IgD-negative memory B cell (primary cell): ENCODE data around the gene THRB. TPM values are rescaled to one million over a fixed set of nuclear protein-coding genes. Genes with fewer than 3 reads are reported as not detected.

Experiments used
- H3K27ac Mint-ChIP-seq, 3 donors: one replicate each; pipeline ENCODE4 v1.8.0; 2020 to 2022; ENCODE audit warnings: mild to moderate bottlenecking in 3 of 3, mixed read lengths in 3 of 3, moderate library complexity in 1 of 3
- H3K27me3 Mint-ChIP-seq: one replicate; pipeline ENCODE4 v1.8.0; 2021; ENCODE audit warnings: mixed read lengths
- H3K36me3 Mint-ChIP-seq: one replicate; pipeline ENCODE4 v1.8.0; 2020; ENCODE audit warnings: mild to moderate bottlenecking, mixed read lengths
- H3K4me1 Mint-ChIP-seq, 3 donors: one replicate each; pipeline ENCODE4 v1.8.0; 2020 to 2022; ENCODE audit warnings: mixed read lengths in 3 of 3, mild to moderate bottlenecking in 1 of 3
- H3K4me3 Mint-ChIP-seq, 4 donors: one replicate each; pipeline ENCODE4 v1.8.0; 2020 to 2022; ENCODE audit warnings: mild to moderate bottlenecking in 4 of 4, mixed read lengths in 4 of 4, moderate library complexity in 3 of 4
- H3K9me3 Mint-ChIP-seq, 3 donors: one replicate each; pipeline ENCODE4 v1.8.0; 2020 to 2021; ENCODE audit warnings: mixed read lengths in 3 of 3, mild to moderate bottlenecking in 1 of 3
- polyA plus RNA-seq: library from polyadenylated mRNA; unstranded; fragments of 300-500 nt; fragmentation: Illumina TruSeq; gene quantifications from one replicate; pipeline ENCODE4 v1.2.3, GENCODE V29; 2021

The THRB gene
- polyA plus RNA-seq, 1 donor from 2014 or later: 0.38 TPM

DNA sequence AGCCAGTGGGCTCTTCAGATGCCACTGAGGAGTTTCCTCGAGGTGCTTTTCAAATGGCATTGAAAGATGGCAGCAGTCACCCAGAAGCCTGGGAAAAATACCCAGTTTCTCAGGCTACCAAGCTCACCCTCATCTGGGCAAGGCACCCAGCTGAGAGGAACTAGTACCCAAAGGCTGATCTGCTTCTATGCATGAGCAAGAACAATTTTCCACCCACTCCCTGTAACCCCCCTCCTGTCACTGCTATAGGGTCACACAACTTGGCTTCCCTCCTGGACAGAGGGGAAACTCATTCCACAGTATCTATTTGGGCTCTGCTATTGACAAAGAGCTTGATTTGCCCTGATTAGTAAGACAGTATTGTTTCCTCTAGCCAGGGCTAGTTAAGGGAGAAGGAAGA, 31.9 kb downstream of the THRB start:
- Mint-ChIP-seq H3K4me3 (no peak overlapping the region), H3K36me3 (no peaks in the 10 kb centered on the region), H3K4me1 (no peaks in the 10 kb centered on the region), H3K27me3 (peaks cover 1% of the 10 kb centered on the region), H3K27ac (no peak overlapping the region), H3K9me3 (peaks cover 0 to 5% (median 2%) of the 10 kb centered on the region in 3 donors)

DNA sequence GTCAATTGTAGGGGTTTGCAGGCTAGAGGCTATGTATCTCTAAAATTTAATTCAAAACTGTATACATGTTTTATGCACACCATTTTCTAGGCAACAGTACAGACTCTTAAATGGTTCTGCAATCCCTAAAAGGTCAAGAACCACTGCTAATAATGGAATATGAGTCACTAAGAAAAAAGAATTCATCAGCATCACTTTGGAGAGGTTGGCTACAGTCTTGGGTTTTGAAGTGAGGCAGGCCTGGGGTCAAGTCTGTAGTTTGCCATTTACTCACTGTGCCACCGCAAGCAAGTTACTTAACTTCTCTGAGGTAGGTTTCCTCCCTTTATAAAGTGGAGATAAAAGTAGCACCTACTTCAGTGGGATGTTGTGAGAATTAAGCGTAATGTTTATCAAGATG, 33.7 kb downstream of the THRB start:
- Mint-ChIP-seq H3K36me3 (no peaks in the 10 kb centered on the region), H3K4me1 (no peaks in the 10 kb centered on the region), H3K27me3 (peaks cover 1% of the 10 kb centered on the region), H3K9me3 (peaks cover 0 to 5% (median 2%) of the 10 kb centered on the region in 3 donors), H3K27ac (no peak overlapping the region), H3K4me3 (no peak overlapping the region)

GRCh38 chr3:24457719-24458118, 36.9 kb downstream of the THRB start:
- H3K27ac Mint-ChIP-seq: no peak overlapping the region

GRCh38 chr3:24454856-24455255, 39.8 kb downstream of the THRB start:
- no peaks in the 10 kb centered on the region for H3K4me1 Mint-ChIP-seq
- H3K27ac Mint-ChIP-seq: no peak overlapping the region
- H3K9me3 Mint-ChIP-seq: peaks cover 0 to 3% (median 2%) of the 10 kb centered on the region in 3 donors
- no peaks in the 10 kb centered on the region for H3K36me3 Mint-ChIP-seq
- H3K4me3 Mint-ChIP-seq: no peak overlapping the region
- H3K27me3 Mint-ChIP-seq: peaks cover 1% of the 10 kb centered on the region

More at GRCh38 chr3:24457719-24458118, 36.9 kb downstream of the THRB start:
- peaks cover 1% of the 10 kb centered on the region for H3K27me3 Mint-ChIP-seq
- no peak overlapping the region for H3K4me3 Mint-ChIP-seq
- H3K36me3 Mint-ChIP-seq: no peaks in the 10 kb centered on the region
- peaks cover 0 to 3% (median 2%) of the 10 kb centered on the region in 3 donors for H3K9me3 Mint-ChIP-seq
- no peaks in the 10 kb centered on the region for H3K4me1 Mint-ChIP-seq

DNA sequence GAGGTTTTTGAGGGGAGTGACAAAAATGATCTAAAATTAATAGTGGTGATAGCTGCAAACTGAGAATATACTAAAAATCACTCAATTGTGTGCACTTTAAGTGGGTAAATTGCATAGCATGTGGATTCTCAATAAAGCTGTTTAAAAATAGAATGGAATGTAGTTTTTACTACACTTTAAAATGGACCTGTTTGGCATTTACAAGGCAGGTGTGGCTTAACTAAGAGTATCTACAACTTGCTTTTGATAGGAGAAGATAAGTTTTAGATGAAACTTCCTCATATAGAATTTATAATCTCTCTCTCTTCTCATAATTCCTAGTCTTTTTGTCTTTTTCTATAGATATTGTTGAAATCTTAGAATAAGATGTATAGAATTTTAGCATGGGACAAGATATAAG, 40.3 kb downstream of the THRB start:
- Mint-ChIP-seq H3K9me3 (peaks cover 0 to 2% (median 1%) of the 10 kb centered on the region in 3 donors), H3K4me1 (no peaks in the 10 kb centered on the region), H3K27me3 (peaks cover 1% of the 10 kb centered on the region), H3K4me3 (no peak overlapping the region), H3K36me3 (no peaks in the 10 kb centered on the region), H3K27ac (no peak overlapping the region)

DNA sequence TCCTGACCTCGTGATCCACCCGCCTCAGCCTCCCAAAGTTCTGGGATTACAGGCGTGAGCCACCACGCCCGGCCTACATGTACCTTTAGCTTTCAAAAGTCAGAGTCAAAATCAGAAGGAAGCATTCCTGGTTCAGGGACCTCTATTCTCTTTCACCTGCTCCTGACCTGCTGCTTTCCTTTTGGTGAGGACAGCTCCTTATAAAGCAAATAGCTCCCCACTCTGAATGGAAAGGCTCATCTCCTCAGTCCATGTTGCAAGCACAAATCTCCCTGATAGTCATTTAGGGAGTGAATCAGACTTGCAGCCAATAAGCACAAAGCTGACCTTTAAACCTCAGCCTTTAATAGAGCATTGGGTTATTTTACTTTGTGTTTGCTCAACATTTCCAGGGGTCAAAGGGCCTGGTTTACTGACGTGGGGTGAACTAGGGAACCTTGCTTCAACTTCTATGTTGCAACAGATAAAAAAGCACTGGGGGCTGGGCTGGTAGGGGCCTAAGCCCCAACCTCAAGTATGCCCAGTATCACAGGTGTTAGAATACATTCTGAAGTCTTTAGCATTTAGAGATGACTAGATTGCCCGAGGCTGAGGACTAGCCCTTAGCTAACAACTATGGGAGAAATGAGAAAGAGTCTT, 43.1 kb downstream of the THRB start:
- Mint-ChIP-seq H3K36me3 (no peaks in the 10 kb centered on the region), H3K27me3 (no peaks in the 10 kb centered on the region), H3K4me1 (no peaks in the 10 kb centered on the region), H3K27ac (no peak overlapping the region), H3K9me3 (no peaks in the 10 kb centered on the region), H3K4me3 (no peak overlapping the region)

DNA sequence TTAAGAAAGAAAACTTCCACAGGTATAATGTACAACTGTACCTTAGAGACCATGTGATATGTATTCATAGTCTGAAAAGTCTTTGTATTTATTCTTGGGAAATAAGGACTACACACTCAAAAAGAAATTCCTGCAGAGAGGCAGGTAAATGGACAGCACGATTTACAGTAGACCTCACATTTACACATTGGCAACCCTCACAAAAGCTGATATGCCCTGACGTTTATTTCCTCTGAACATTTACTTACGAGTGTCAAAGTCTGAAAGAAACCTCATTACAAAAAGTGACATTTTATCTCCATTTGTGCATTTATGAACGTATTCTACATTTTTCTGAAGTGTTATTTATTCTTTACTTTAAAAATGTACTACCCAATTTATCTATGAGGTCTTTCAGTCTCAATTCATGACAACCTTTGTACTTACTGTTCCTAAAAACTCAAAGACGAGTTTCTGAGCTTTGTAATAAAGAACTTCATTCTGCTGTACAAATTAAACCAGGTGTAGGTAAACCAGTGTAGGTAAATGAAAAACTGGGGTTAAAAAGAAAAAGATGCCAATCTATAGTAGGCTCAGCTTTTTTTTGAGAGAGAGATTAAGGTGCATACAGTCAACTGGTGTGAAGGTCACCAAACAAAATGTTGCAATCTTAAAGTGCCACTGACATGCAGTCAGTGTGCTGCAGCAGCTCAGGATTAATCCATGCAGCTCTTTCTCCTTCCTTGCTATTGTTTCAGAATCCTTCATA, 44.3 kb downstream of the THRB start:
- no peak overlapping the region for H3K4me3 Mint-ChIP-seq
- no peaks in the 10 kb centered on the region for H3K36me3 Mint-ChIP-seq
- H3K27me3 Mint-ChIP-seq: no peaks in the 10 kb centered on the region
- H3K27ac Mint-ChIP-seq: no peak overlapping the region
- no peaks in the 10 kb centered on the region for H3K9me3 Mint-ChIP-seq
- no peaks in the 10 kb centered on the region for H3K4me1 Mint-ChIP-seq

DNA sequence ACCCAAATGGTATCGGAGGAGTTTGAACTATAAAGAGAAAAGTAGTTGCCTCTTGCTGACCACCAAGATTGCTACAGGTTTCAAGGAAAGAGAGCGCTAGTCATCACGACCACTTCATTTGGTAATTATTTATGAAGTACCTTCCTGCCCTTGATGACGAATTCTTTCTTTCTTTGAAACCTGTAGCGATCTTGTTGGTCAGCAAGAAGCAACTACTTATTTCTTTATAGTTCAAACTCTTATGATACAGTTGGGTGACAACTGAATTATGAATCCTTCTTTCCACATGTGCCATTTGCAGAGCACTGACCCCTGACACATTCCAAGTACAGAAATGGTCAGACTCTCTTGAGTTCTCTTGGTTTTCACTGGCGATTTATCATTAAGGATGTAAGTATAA, 46.8 kb downstream of the THRB start:
- H3K27ac Mint-ChIP-seq: no peak overlapping the region
- no peaks in the 10 kb centered on the region for H3K4me1 Mint-ChIP-seq
- H3K9me3 Mint-ChIP-seq: no peaks in the 10 kb centered on the region
- H3K36me3 Mint-ChIP-seq: no peaks in the 10 kb centered on the region
- H3K27me3 Mint-ChIP-seq: no peaks in the 10 kb centered on the region
- H3K4me3 Mint-ChIP-seq: no peak overlapping the region

DNA sequence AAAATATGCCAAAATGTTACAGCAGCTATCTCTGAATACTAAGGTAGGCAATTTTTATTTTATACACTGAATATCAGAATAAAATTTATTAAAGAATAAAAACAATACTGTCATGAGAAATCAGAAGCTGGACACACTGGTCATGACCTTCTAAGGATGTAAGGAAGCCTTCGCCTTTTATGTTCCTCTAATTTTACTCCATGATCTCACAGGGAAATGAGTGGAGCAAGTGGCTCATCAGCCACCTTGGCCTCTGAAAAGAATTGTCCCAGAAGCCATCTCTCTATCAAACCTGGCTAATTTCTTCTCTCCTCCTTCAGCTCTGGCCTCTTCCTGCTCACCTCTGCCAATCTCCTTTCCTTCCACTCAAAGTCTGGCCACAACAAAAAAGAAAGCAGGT, 48.6 kb downstream of the THRB start:
- no peak overlapping the region for H3K4me3 Mint-ChIP-seq
- H3K27ac Mint-ChIP-seq: no peak overlapping the region
- no peaks in the 10 kb centered on the region for H3K27me3 Mint-ChIP-seq
- no peaks in the 10 kb centered on the region for H3K36me3 Mint-ChIP-seq
- no peaks in the 10 kb centered on the region for H3K9me3 Mint-ChIP-seq
- no peaks in the 10 kb centered on the region for H3K4me1 Mint-ChIP-seq

DNA sequence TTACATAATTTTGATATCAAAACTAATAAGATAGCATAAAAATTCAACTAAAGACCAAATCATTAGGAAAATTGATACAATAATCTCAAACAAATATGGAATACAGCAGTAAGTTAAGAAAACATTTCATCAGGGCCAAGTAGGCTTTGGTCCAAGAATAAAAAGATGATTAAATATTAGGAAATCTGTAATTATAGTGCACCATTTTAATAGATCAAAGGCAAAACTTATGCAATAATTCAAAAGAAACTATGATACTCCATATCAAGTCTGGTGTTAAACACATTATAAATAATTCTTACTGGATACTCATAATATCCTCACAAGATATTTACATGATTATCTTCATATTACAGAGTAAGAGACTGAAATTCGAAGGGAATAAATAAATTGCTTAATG, 51.2 kb downstream of the THRB start:
- Mint-ChIP-seq H3K4me1 (no peaks in the 10 kb centered on the region), H3K27me3 (no peaks in the 10 kb centered on the region), H3K4me3 (no peak overlapping the region), H3K27ac (no peak overlapping the region), H3K9me3 (no peaks in the 10 kb centered on the region), H3K36me3 (no peaks in the 10 kb centered on the region)

DNA sequence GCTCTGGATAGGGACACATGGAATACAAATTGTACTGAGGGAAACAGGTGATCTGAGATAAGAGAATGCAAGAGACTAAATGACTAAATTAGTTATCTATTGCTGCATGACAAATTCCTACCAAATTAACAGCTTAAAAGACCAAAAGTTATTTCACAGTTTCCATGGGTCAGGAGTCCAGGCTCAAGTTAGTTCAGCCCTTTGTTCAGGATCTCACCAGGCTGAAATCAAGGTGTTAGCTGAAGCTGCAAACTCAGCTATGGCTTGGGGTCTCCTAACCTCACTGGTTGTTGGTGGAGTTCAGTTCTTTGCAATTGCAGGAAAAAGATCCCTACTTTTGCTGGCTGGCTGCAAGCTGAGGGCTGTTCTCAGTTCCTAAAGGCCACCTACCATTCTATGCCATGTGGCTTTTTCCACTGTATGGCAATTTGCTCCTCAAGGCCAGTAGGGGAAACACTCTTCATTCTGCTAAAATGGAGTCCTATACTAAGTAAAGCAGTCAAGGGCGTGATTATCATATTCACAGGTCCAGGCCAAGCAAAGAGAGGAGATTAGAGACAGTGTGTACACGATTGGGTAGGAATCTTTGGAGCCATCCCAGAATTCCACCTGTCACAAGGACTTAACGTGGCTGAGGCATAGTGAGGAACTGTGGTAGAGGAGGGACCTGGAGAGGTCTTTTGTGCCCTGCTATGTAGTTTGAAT, 53.7 kb downstream of the THRB start:
- H3K27me3 Mint-ChIP-seq: no peaks in the 10 kb centered on the region
- no peak overlapping the region for H3K27ac Mint-ChIP-seq
- no peak overlapping the region for H3K4me3 Mint-ChIP-seq

DNA sequence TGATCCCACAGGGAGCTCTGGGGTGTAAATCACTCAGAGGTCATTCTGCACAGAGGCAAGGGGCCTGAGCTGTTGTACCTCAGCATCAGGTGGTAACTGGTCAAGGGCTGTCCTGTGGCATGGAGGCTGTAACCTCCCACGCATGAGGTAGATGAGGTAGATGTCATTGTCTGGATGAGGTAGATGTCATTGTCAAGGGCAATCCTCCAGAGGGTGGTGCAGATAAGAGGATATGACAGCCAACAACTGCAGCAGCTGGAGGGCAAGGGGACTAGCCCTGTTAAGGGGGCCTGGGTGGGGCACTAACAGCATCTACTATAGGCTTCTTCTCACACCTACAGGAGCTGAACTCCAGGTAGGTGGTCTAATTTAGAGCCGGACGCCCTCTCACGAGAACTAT, 55.6 kb downstream of the THRB start:
- Mint-ChIP-seq H3K27ac (no peak overlapping the region), H3K4me1 (peaks cover 0 to 1% (median 0%) of the 10 kb centered on the region in 3 donors), H3K27me3 (no peaks in the 10 kb centered on the region), H3K9me3 (no peaks in the 10 kb centered on the region), H3K36me3 (peaks cover 2% of the 10 kb centered on the region), H3K4me3 (no peak overlapping the region)

More for the DNA sequence above, 53.7 kb downstream of the THRB start:
- Mint-ChIP-seq H3K36me3 (no peaks in the 10 kb centered on the region), H3K9me3 (no peaks in the 10 kb centered on the region), H3K4me1 (no peaks in the 10 kb centered on the region)

- H3K4me3 Mint-ChIP-seq: no peak overlapping the region
- H3K27me3 Mint-ChIP-seq: peaks cover 2% of the 10 kb centered on the region
- no peak overlapping the region for H3K27ac Mint-ChIP-seq
- H3K9me3 Mint-ChIP-seq: no peaks in the 10 kb centered on the region
- H3K4me1 Mint-ChIP-seq: peaks cover 0 to 1% (median 0%) of the 10 kb centered on the region in 3 donors
- peaks cover 2% of the 10 kb centered on the region for H3K36me3 Mint-ChIP-seq
These were observed 57.3 kb downstream of the THRB start for GRCh38 chr3:24437326-24437725.

- H3K4me3 Mint-ChIP-seq: no peak overlapping the region
- H3K9me3 Mint-ChIP-seq: no peaks in the 10 kb centered on the region
- H3K27ac Mint-ChIP-seq: no peak overlapping the region
- peaks cover 2% of the 10 kb centered on the region for H3K36me3 Mint-ChIP-seq
- H3K4me1 Mint-ChIP-seq: peaks cover 0 to 1% (median 0%) of the 10 kb centered on the region in 3 donors
- peaks cover 2% of the 10 kb centered on the region for H3K27me3 Mint-ChIP-seq
These were observed 59.1 kb downstream of the THRB start for GRCh38 chr3:24435584-24435983.

- Mint-ChIP-seq H3K4me3 (no peak overlapping the region), H3K9me3 (no peaks in the 10 kb centered on the region), H3K27ac (peak overlapping the region in 1 of 3 donors; percentile 27), H3K36me3 (peaks cover 2% of the 10 kb centered on the region), H3K4me1 (peaks cover 0 to 1% (median 0%) of the 10 kb centered on the region in 3 donors), H3K27me3 (peaks cover 2% of the 10 kb centered on the region)
These were observed 60.0 kb downstream of the THRB start for GRCh38 chr3:24434651-24435050.
